Mucosa of stomach (tissue), 1 donor: ENCODE data around the gene OR10K1.
"Not testable (repeated sequence)": the region's sequence is repeated elsewhere in the genome, so short reads cannot be mapped to it uniquely, and the experiment has no call there.

Source experiments
- H3K27me3 ChIP-seq: one replicate; pipeline ENCODE4 v1.7.0; 2013; ENCODE audit warnings: mild to moderate bottlenecking, low read length; ENCODE audit not compliant: control insufficient read depth, insufficient read depth
- H3K36me3 ChIP-seq: one replicate; pipeline ENCODE4 v1.7.0; 2013; ENCODE audit warnings: low read length; ENCODE audit not compliant: control insufficient read depth, insufficient read depth
- H3K4me1 ChIP-seq: one replicate; pipeline ENCODE4 v1.7.0; 2013; ENCODE audit warnings: mild to moderate bottlenecking, low read length; ENCODE audit not compliant: control insufficient read depth, insufficient read depth
- H3K4me3 ChIP-seq: one replicate; pipeline ENCODE4 v1.7.0; 2013; ENCODE audit warnings: low read length
- H3K9ac ChIP-seq: one replicate; pipeline ENCODE4 v1.7.0; 2013; ENCODE audit warnings: mild to moderate bottlenecking, low read length, moderate library complexity
- H3K9me3 ChIP-seq: one replicate; pipeline ENCODE4 v1.7.0; 2013; ENCODE audit warnings: mild to moderate bottlenecking, low read length, moderate library complexity; ENCODE audit not compliant: control insufficient read depth
- donor health status: Pancreatic carcinoma.

Gene OR10K1

GRCh38 chr1:158461534-158461933 is at the start of gene OR10K1:
OR10K1 (plus strand) TSS chr1:158461834; CDS start chr1:158465562, 3,728 bp downstream.
- H3K27me3 ChIP-seq: no peaks in the 10 kb centered on the region
- no peak within 1 kb of the TSS for H3K9ac ChIP-seq
- H3K9me3 ChIP-seq: no peaks in the 10 kb centered on the region
- H3K36me3 ChIP-seq: no peaks in the 10 kb centered on the region
- H3K4me3 ChIP-seq: no peak within 1 kb of the TSS
- no peaks in the 10 kb centered on the region for H3K4me1 ChIP-seq

- no peak overlapping the region for H3K4me3 ChIP-seq
- no peaks in the 10 kb centered on the region for H3K9me3 ChIP-seq
- H3K9ac ChIP-seq: no peak overlapping the region
- no peaks in the 10 kb centered on the region for H3K36me3 ChIP-seq
- no peaks in the 10 kb centered on the region for H3K27me3 ChIP-seq
- no peaks in the 10 kb centered on the region for H3K4me1 ChIP-seq
Measured at GRCh38 chr1:158414651-158415345, 46.8 kb upstream of the OR10K1 start.

- no peak overlapping the region for H3K9ac ChIP-seq
- no peak overlapping the region for H3K4me3 ChIP-seq
- H3K4me1 ChIP-seq: no peaks in the 10 kb centered on the region
- H3K36me3 ChIP-seq: no peaks in the 10 kb centered on the region
- H3K27me3 ChIP-seq: no peaks in the 10 kb centered on the region
- H3K9me3 ChIP-seq: no peaks in the 10 kb centered on the region
Measured at GRCh38 chr1:158417586-158417985, 44.0 kb upstream of the OR10K1 start.

- no peaks in the 10 kb centered on the region for H3K4me1 ChIP-seq
- H3K36me3 ChIP-seq: no peaks in the 10 kb centered on the region
- H3K4me3 ChIP-seq: no peak overlapping the region
- no peaks in the 10 kb centered on the region for H3K9me3 ChIP-seq
- H3K9ac ChIP-seq: no peak overlapping the region
- H3K27me3 ChIP-seq: no peaks in the 10 kb centered on the region
Measured at GRCh38 chr1:158422212-158422611, 39.4 kb upstream of the OR10K1 start.

- Histone ChIP-seq H3K9me3 (no peaks in the 10 kb centered on the region), H3K4me3 (no peak overlapping the region), H3K4me1 (no peaks in the 10 kb centered on the region), H3K27me3 (no peaks in the 10 kb centered on the region), H3K9ac (no peak overlapping the region), H3K36me3 (no peaks in the 10 kb centered on the region)
Measured at GRCh38 chr1:158425027-158425426, 36.6 kb upstream of the OR10K1 start.

GRCh38 chr1:158426137-158426536 is 35.5 kb upstream of the OR10K1 start, which contains the start of gene OR10K2:
OR10K2 (minus strand) TSS chr1:158426237; CDS start chr1:158420866, 5,371 bp downstream.
- Histone ChIP-seq H3K9ac (no peak within 1 kb of the TSS), H3K4me3 (no peak within 1 kb of the TSS), H3K4me1 (no peaks in the 10 kb centered on the region), H3K27me3 (no peaks in the 10 kb centered on the region), H3K9me3 (no peaks in the 10 kb centered on the region), H3K36me3 (no peaks in the 10 kb centered on the region)

- H3K9me3 ChIP-seq, H3K36me3 ChIP-seq, H3K9ac ChIP-seq, H3K4me3 ChIP-seq, H3K27me3 ChIP-seq, H3K4me1 ChIP-seq: not testable (repeated sequence)
Measured at GRCh38 chr1:158430163-158430562, 31.5 kb upstream of the OR10K1 start.

GRCh38 chr1:158434741-158435140 is 26.9 kb upstream of the OR10K1 start:
- Histone ChIP-seq H3K4me3 (no peak overlapping the region), H3K9me3 (no peaks in the 10 kb centered on the region), H3K9ac (no peak overlapping the region), H3K36me3 (no peaks in the 10 kb centered on the region), H3K4me1 (no peaks in the 10 kb centered on the region), H3K27me3 (no peaks in the 10 kb centered on the region)

GRCh38 chr1:158445376-158445775 is 16.3 kb upstream of the OR10K1 start:
- H3K9ac ChIP-seq: no peak overlapping the region
- no peaks in the 10 kb centered on the region for H3K27me3 ChIP-seq
- no peaks in the 10 kb centered on the region for H3K4me1 ChIP-seq
- no peak overlapping the region for H3K4me3 ChIP-seq
- no peaks in the 10 kb centered on the region for H3K36me3 ChIP-seq
- no peaks in the 10 kb centered on the region for H3K9me3 ChIP-seq

GRCh38 chr1:158454537-158454936 is 7.1 kb upstream of the OR10K1 start:
- no peaks in the 10 kb centered on the region for H3K9me3 ChIP-seq
- no peaks in the 10 kb centered on the region for H3K36me3 ChIP-seq
- H3K9ac ChIP-seq: no peak overlapping the region
- H3K27me3 ChIP-seq: no peaks in the 10 kb centered on the region
- no peak overlapping the region for H3K4me3 ChIP-seq
- H3K4me1 ChIP-seq: no peaks in the 10 kb centered on the region

- no peaks in the 10 kb centered on the region for H3K4me1 ChIP-seq
- no peak overlapping the region for H3K9ac ChIP-seq
- no peak overlapping the region for H3K4me3 ChIP-seq
- no peaks in the 10 kb centered on the region for H3K9me3 ChIP-seq
- no peaks in the 10 kb centered on the region for H3K27me3 ChIP-seq
- no peaks in the 10 kb centered on the region for H3K36me3 ChIP-seq
Measured at GRCh38 chr1:158457246-158457645, 4.4 kb upstream of the OR10K1 start.

- H3K27me3 ChIP-seq: no peaks in the 10 kb centered on the region
- H3K36me3 ChIP-seq: no peaks in the 10 kb centered on the region
- H3K4me3 ChIP-seq: no peak overlapping the region
- no peaks in the 10 kb centered on the region for H3K9me3 ChIP-seq
- no peak overlapping the region for H3K9ac ChIP-seq
- no peaks in the 10 kb centered on the region for H3K4me1 ChIP-seq
Measured at GRCh38 chr1:158458263-158458662, 3.4 kb upstream of the OR10K1 start.

GRCh38 chr1:158471920-158472319 is 10.3 kb downstream of the OR10K1 start, which contains the start of gene OR10R2:
OR10R2 (plus strand) TSS chr1:158472220; CDS start chr1:158472326, 106 bp downstream.
- H3K27me3 ChIP-seq: no peaks in the 10 kb centered on the region
- no peaks in the 10 kb centered on the region for H3K36me3 ChIP-seq
- no peaks in the 10 kb centered on the region for H3K4me1 ChIP-seq
- H3K4me3 ChIP-seq: no peak within 1 kb of the TSS
- no peak within 1 kb of the TSS for H3K9ac ChIP-seq
- H3K9me3 ChIP-seq: no peaks in the 10 kb centered on the region
